ENCODE data around the gene ABHD17A.

Gene ABHD17A

GRCh38 chr19:1905863-1906375 lies 20.6 kb upstream of the ABHD17A start:
- H3K4me3 ChIP-seq (ENCODE audit: control insufficient read depth, low read depth, low read length): peak overlapping the region; percentile 70
- DNase-seq (ENCODE audit: low read depth): no peak
- TF ChIP-seq CTCF (IDR thresholded peaks at IDR 0.05; ENCODE audit: control insufficient read depth, insufficient read depth, low read depth, low read length, missing control alignments): no peak

- TF ChIP-seq CTCF (IDR thresholded peaks at IDR 0.05; ENCODE audit: control insufficient read depth, insufficient read depth, low read depth, low read length, missing control alignments): no peak
- peak within 1 kb of the TSS; percentile 70 for H3K4me3 ChIP-seq (ENCODE audit: control insufficient read depth, low read depth, low read length)
- DNase-seq (ENCODE audit: low read depth): peak; percentile 92
Measured at GRCh38 chr19:1905110-1905862, 20.0 kb upstream of the ABHD17A start, which contains the start of the genes ADAT3 and SCAMP4. Gene ADAT3, plus strand, starts transcription at chr19:1905399. Its CDS starts 6,649 bp downstream, at chr19:1912048. Gene SCAMP4, plus strand, starts transcription at chr19:1905399. Its CDS starts 9,621 bp downstream, at chr19:1915020.

- no peak for DNase-seq (ENCODE audit: low read depth)
- H3K4me3 ChIP-seq (ENCODE audit: control insufficient read depth, low read depth, low read length): peak overlapping the region; percentile 19
Measured at GRCh38 chr19:1904860-1905109, 19.5 kb upstream of the ABHD17A start.

DNA sequence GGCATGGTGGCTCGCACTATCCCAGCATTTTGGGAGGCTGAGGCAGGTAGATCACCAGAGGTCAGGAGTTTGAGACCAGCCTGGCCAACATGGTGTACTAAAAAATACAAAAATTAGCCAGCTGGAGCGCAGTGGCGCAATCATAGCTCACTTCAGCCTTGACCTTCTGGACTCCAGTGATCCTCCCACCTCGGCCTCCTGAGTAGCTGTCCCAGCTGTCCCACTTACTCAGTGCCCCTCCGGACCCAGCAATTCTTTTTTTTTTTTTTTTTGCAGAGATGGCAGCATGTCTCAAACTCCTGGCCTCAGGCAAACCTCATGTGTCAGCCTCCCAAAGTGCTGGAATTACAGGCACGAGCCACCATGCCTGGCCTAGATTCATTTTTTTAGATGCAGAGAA lies 17.6 kb upstream of the ABHD17A start:
- no peak for DNase-seq (ENCODE audit: low read depth)
- H3K4me3 ChIP-seq (ENCODE audit: control insufficient read depth, low read depth, low read length): no peak overlapping the region
- TF ChIP-seq CTCF (IDR thresholded peaks at IDR 0.05; ENCODE audit: control insufficient read depth, insufficient read depth, low read depth, low read length, missing control alignments): no peak

More at GRCh38 chr19:1904860-1905109, 19.5 kb upstream of the ABHD17A start:
- TF ChIP-seq CTCF (IDR thresholded peaks at IDR 0.05; ENCODE audit: control insufficient read depth, insufficient read depth, low read depth, low read length, missing control alignments): no peak

- no peak for TF ChIP-seq CTCF (IDR thresholded peaks at IDR 0.05; ENCODE audit: control insufficient read depth, insufficient read depth, low read depth, low read length, missing control alignments)
- DNase-seq (ENCODE audit: low read depth): no peak
- no peak overlapping the region for H3K4me3 ChIP-seq (ENCODE audit: control insufficient read depth, low read depth, low read length)
Measured at GRCh38 chr19:1901940-1902404, 16.7 kb upstream of the ABHD17A start.

DNA sequence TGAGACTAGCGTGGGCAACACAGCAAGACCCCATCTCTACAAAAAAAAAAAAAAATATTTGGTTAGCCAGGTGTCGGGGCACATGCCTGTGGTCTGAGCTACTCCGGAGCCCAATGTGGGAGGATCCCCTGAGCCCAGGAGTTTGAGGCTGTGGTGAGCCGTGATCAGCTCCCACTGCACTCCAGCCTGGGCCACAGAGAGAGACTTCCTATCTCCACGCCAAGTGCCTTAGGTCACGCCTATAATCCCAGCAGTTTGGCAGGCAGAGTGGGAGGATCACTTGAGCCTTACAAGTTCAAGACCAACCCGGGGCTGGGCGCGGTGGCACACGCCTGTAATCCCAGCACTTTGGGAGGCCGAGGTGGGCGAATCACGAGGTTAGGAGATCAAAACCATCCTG lies 11.2 kb upstream of the ABHD17A start:
- no peak for TF ChIP-seq CTCF (IDR thresholded peaks at IDR 0.05; ENCODE audit: control insufficient read depth, insufficient read depth, low read depth, low read length, missing control alignments)
- DNase-seq (ENCODE audit: low read depth): no peak
- H3K4me3 ChIP-seq (ENCODE audit: control insufficient read depth, low read depth, low read length): no peak overlapping the region
